ENCODE measurements around the gene IARS2.

IARS2 gene

GRCh38 chr1:220159041-220159440 is 65.1 kb downstream of the IARS2 start:
- H3K4me2 ChIP-seq (ENCODE audit: low read length), result no peak overlapping the region
- H2AFZ ChIP-seq (ENCODE audit: low read depth, low read length), result no peak overlapping the region
- H3K4me1 ChIP-seq (ENCODE audit: low read length), result no peaks in the 10 kb centered on the region
- no peak overlapping the region for H3K9ac ChIP-seq (ENCODE audit: low read length)
- H3K79me2 ChIP-seq (ENCODE audit: low read length), result no peaks in the 10 kb centered on the region
- no peaks in the 10 kb centered on the region for H3K9me3 ChIP-seq (ENCODE audit: insufficient read depth, low read length)
- H3K4me3 ChIP-seq (ENCODE audit: low read length), result no peak overlapping the region
- no peaks in the 10 kb centered on the region for H3K27me3 ChIP-seq (ENCODE audit: low read depth, low read length)
- H3K27ac ChIP-seq (ENCODE audit: low read length), result no peak overlapping the region
- TF ChIP-seq CTCF (IDR thresholded peaks at IDR 0.05; ENCODE audit: low read depth, low read length) (no peak), EZH2phosphoT487 (IDR thresholded peaks at IDR 0.05; ENCODE audit: low read depth) (no peak)
- peaks cover 62% of the 10 kb centered on the region for H3K36me3 ChIP-seq (replicated peaks; ENCODE audit: low read depth, low read length)
- H4K20me1 ChIP-seq (ENCODE audit: insufficient read depth, low read length), result no peaks in the 10 kb centered on the region

- H3K27me3 ChIP-seq (ENCODE audit: low read depth, low read length), result no peaks in the 10 kb centered on the region
- H3K36me3 ChIP-seq (replicated peaks; ENCODE audit: low read depth, low read length), result peaks cover 63% of the 10 kb centered on the region
- H3K79me2 ChIP-seq (ENCODE audit: low read length), result no peaks in the 10 kb centered on the region
- no peak overlapping the region for H2AFZ ChIP-seq (ENCODE audit: low read depth, low read length)
- H3K4me3 ChIP-seq (ENCODE audit: low read length), result no peak overlapping the region
- H3K4me1 ChIP-seq (ENCODE audit: low read length), result no peaks in the 10 kb centered on the region
- H3K9me3 ChIP-seq (ENCODE audit: insufficient read depth, low read length), result no peaks in the 10 kb centered on the region
- no peak overlapping the region for H3K27ac ChIP-seq (ENCODE audit: low read length)
- no peaks in the 10 kb centered on the region for H4K20me1 ChIP-seq (ENCODE audit: insufficient read depth, low read length)
- no peak overlapping the region for H3K9ac ChIP-seq (ENCODE audit: low read length)
- TF ChIP-seq CTCF (IDR thresholded peaks at IDR 0.05; ENCODE audit: low read depth, low read length) (no peak), EZH2phosphoT487 (IDR thresholded peaks at IDR 0.05; ENCODE audit: low read depth) (no peak)
- H3K4me2 ChIP-seq (ENCODE audit: low read length), result no peak overlapping the region
These were observed 66.1 kb downstream of the IARS2 start for GRCh38 chr1:220160027-220160426.

GRCh38 chr1:220164116-220164515 is 70.2 kb downstream of the IARS2 start:
- no peaks in the 10 kb centered on the region for H4K20me1 ChIP-seq (ENCODE audit: insufficient read depth, low read length)

GRCh38 chr1:220164517-220164916 is 70.6 kb downstream of the IARS2 start:
- H3K27ac ChIP-seq (ENCODE audit: low read length), result no peak overlapping the region
- H3K79me2 ChIP-seq (ENCODE audit: low read length), result no peaks in the 10 kb centered on the region
- H2AFZ ChIP-seq (ENCODE audit: low read depth, low read length), result no peak overlapping the region
- H3K4me1 ChIP-seq (ENCODE audit: low read length), result no peaks in the 10 kb centered on the region
- H3K36me3 ChIP-seq (replicated peaks; ENCODE audit: low read depth, low read length), result peaks cover 68% of the 10 kb centered on the region
- no peak overlapping the region for H3K4me2 ChIP-seq (ENCODE audit: low read length)
- H3K4me3 ChIP-seq (ENCODE audit: low read length), result no peak overlapping the region
- TF ChIP-seq EZH2phosphoT487 (IDR thresholded peaks at IDR 0.05; ENCODE audit: low read depth) (no peak), CTCF (IDR thresholded peaks at IDR 0.05; ENCODE audit: low read depth, low read length) (no peak)
- H4K20me1 ChIP-seq (ENCODE audit: insufficient read depth, low read length), result no peaks in the 10 kb centered on the region
- H3K9ac ChIP-seq (ENCODE audit: low read length), result no peak overlapping the region
- H3K27me3 ChIP-seq (ENCODE audit: low read depth, low read length), result no peaks in the 10 kb centered on the region
- no peaks in the 10 kb centered on the region for H3K9me3 ChIP-seq (ENCODE audit: insufficient read depth, low read length)

More at GRCh38 chr1:220164116-220164515, 70.2 kb downstream of the IARS2 start:
- Histone ChIP-seq H3K4me3 (ENCODE audit: low read length) (no peak overlapping the region), H3K79me2 (ENCODE audit: low read length) (no peaks in the 10 kb centered on the region), H3K9me3 (ENCODE audit: insufficient read depth, low read length) (no peaks in the 10 kb centered on the region), H3K27me3 (ENCODE audit: low read depth, low read length) (no peaks in the 10 kb centered on the region), H2AFZ (ENCODE audit: low read depth, low read length) (no peak overlapping the region), H3K27ac (ENCODE audit: low read length) (no peak overlapping the region), H3K4me2 (ENCODE audit: low read length) (no peak overlapping the region), H3K9ac (ENCODE audit: low read length) (no peak overlapping the region), H3K36me3 (replicated peaks; ENCODE audit: low read depth, low read length) (peaks cover 64% of the 10 kb centered on the region), H3K4me1 (ENCODE audit: low read length) (no peaks in the 10 kb centered on the region)
- TF ChIP-seq CTCF (IDR thresholded peaks at IDR 0.05; ENCODE audit: low read depth, low read length), result no peak
